ENCODE results near the gene CADPS.

The CADPS gene

DNA sequence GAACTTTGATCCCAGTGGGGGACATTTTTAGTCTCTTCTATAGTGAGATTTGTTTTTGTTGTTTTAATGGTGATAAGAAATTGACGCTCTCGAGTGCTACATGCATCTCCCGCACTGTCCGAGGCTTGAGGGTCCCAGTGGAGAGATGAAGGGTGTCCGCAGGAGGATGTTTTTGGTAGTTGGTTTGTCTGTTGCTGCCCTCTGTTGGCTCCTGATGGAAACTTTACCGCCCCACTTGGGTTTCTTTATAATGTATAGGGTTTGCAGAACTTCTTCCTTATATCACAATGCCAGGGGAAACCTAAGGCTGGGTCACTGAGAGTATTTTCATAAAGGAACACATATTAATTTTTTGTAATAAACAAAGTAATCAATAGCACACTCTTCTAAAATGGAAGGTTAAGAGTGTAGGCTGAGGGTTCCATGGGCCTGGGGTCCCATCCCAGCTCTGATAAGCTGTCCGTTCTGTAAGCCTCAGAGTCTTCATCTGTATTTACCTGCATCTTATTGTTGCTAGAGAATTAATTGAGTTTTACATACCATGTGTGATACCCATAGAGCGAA is 316.6 kb downstream of the CADPS start:
- no peaks in the 10 kb centered on the region for H3K36me3 Mint-ChIP-seq (ENCODE audit: low read depth)
- no peaks in the 10 kb centered on the region for H3K4me1 Mint-ChIP-seq (ENCODE audit: low read depth)
- no peak overlapping the region for H3K27ac Mint-ChIP-seq
- H3K9me3 Mint-ChIP-seq: no peaks in the 10 kb centered on the region
- H3K27me3 Mint-ChIP-seq: peaks cover 7% of the 10 kb centered on the region
- H3K4me3 Mint-ChIP-seq: no peak overlapping the region

DNA sequence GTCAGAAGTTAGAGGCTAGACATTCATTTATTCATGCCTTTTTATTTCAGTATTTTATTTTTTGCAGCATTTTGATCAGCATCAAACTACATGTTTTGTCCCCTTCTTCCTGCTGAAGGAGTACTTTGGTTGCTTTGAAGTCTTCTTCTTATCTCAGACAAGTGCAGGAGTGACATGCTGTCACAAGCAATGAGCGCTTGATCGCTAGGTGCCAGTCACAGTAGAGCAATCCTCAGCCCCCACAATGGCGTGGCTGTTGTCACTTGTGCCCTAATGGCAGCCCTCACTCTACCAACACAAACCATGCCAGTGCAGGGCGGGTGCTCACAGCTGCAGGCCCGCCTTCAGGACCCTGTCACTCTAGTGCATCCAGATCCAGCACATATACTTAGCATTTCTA is 317.2 kb downstream of the CADPS start:
- H3K4me3 Mint-ChIP-seq: no peak overlapping the region
- H3K27me3 Mint-ChIP-seq: peaks cover 7% of the 10 kb centered on the region
- no peaks in the 10 kb centered on the region for H3K4me1 Mint-ChIP-seq (ENCODE audit: low read depth)
- H3K9me3 Mint-ChIP-seq: no peaks in the 10 kb centered on the region
- H3K36me3 Mint-ChIP-seq (ENCODE audit: low read depth): no peaks in the 10 kb centered on the region
- H3K27ac Mint-ChIP-seq: no peak overlapping the region

DNA sequence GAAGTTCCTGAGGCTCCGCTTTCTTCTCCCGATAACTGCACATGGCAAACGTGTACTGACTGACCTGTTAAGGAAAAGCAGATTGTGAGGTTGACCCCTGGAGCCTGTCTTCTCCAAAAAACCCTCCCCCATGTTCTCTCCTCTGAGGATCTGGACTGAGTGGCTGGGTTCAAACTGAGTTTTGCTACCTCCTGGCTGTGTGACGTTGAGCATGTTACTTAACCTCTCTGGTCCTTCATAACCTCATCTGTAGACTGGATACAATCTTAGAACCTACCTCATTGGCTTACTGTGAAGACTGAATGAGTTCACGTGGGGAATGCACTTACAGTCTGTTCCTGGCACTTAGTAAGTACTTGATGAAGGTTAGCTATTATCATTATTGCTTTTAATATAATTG is 317.8 kb downstream of the CADPS start:
- H3K4me1 Mint-ChIP-seq (ENCODE audit: low read depth): no peaks in the 10 kb centered on the region
- no peak overlapping the region for H3K4me3 Mint-ChIP-seq
- no peaks in the 10 kb centered on the region for H3K9me3 Mint-ChIP-seq
- H3K27ac Mint-ChIP-seq: no peak overlapping the region
- H3K27me3 Mint-ChIP-seq: peaks cover 7% of the 10 kb centered on the region
- H3K36me3 Mint-ChIP-seq (ENCODE audit: low read depth): no peaks in the 10 kb centered on the region

DNA sequence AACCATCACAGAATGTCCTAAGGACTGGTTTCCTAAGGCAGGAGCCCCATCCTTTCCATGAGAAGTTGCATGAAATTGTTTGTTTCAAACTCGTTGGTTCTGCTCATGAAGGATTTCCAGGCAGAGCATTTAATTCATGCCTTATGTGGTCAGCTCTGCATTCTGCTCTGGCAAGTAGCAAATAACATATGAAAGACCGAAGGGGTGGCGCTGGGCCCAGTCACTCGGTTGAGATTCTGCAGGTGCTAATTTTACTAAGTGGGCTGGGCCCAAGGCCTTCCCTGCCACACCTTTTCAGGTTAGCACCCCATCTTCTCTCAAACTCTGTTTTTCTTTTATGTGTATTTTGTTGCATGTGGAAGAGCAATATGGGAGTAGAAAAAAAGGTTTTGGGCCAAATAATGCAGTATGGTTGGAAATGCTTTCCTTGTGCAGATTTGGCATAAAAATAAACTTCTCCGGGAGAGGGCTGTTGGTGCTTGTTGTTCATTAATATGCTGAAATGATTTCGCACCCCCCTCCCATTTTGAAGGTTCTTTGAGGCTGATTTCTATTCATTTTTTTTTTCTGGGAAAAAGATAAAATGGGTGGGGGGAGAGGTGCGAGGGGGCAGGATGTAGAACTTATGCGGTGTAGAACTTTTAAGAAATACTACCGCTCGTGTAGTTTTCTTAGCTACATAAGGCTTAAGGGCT is 318.9 kb downstream of the CADPS start:
- H3K27me3 Mint-ChIP-seq: peaks cover 3% of the 10 kb centered on the region
- H3K4me1 Mint-ChIP-seq (ENCODE audit: low read depth): no peaks in the 10 kb centered on the region
- H3K4me3 Mint-ChIP-seq: no peak overlapping the region
- H3K27ac Mint-ChIP-seq: no peak overlapping the region
- no peaks in the 10 kb centered on the region for H3K36me3 Mint-ChIP-seq (ENCODE audit: low read depth)
- no peaks in the 10 kb centered on the region for H3K9me3 Mint-ChIP-seq

DNA sequence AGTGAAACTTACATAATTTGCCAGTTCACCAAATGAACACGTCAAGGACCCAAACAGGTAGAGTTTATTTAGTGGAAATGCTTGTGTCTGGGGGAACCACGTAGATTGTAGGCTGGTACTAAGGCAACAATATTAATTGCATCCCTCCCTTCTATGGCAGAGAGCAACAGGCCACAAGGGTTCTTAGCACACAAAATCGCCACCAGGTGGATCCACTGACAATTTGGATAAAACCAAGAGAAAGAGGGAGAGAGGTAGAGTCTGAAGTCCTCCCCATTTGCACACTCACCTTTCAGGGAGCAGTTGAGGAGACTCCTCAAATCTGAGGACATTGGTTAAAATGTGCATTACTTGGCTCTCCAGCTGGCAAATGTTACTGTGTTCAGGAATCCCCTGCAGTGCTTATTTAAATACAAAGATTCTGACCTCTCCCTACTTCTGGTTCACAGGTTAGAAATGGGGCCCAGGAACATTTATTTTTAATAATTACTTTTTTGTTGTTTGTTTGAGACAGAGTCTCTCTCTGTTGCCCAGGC is 320.9 kb downstream of the CADPS start:
- Mint-ChIP-seq H3K4me3 (no peak overlapping the region), H3K27ac (no peak overlapping the region), H3K27me3 (peaks cover 6% of the 10 kb centered on the region), H3K9me3 (no peaks in the 10 kb centered on the region), H3K36me3 (ENCODE audit: low read depth) (no peaks in the 10 kb centered on the region), H3K4me1 (ENCODE audit: low read depth) (no peaks in the 10 kb centered on the region)

DNA sequence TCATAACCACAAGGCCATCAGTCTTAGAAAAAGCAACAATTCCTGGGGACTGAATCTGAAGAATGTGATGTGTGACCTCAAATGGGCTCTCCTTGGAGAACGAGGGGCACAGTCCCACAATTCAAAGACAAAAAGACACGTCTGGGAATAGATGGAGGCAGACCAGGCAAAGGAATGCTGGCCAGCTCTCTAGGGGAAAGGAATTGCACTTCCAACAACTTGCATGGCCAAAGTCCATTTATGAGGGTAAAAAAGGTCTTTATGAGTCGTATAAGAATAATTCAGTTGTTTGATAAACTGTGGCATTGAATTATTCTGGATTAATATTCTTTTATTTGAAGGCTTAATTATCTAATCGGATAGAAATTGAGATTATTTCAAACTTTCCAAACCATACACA is 321.4 kb downstream of the CADPS start:
- H3K27me3 Mint-ChIP-seq: peaks cover 9% of the 10 kb centered on the region
- no peaks in the 10 kb centered on the region for H3K9me3 Mint-ChIP-seq
- no peaks in the 10 kb centered on the region for H3K36me3 Mint-ChIP-seq (ENCODE audit: low read depth)
- H3K27ac Mint-ChIP-seq: no peak overlapping the region
- no peak overlapping the region for H3K4me3 Mint-ChIP-seq
- H3K4me1 Mint-ChIP-seq (ENCODE audit: low read depth): no peaks in the 10 kb centered on the region

DNA sequence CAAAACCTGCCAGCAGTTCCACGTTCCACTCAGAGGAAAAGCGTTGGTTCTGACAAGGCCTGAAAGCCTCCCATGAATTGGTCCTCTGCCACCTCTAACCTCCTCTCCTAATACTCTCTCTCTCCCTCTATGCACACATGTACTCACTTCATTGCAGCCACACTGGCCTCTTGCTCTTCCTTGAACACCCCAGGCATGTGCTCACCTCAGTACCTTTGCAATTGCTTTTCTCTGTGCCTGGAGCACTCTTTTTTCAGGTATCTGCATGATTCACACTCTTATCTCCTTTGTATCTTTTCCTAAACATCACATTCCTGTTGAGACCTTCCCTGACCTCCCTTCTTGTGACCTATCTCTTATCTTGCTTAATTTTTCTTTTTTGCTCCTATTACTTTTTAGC is 323.7 kb downstream of the CADPS start:
- Mint-ChIP-seq H3K27ac (no peak overlapping the region), H3K27me3 (peaks cover 9% of the 10 kb centered on the region), H3K9me3 (no peaks in the 10 kb centered on the region), H3K4me1 (ENCODE audit: low read depth) (no peaks in the 10 kb centered on the region), H3K4me3 (no peak overlapping the region), H3K36me3 (ENCODE audit: low read depth) (no peaks in the 10 kb centered on the region)

DNA sequence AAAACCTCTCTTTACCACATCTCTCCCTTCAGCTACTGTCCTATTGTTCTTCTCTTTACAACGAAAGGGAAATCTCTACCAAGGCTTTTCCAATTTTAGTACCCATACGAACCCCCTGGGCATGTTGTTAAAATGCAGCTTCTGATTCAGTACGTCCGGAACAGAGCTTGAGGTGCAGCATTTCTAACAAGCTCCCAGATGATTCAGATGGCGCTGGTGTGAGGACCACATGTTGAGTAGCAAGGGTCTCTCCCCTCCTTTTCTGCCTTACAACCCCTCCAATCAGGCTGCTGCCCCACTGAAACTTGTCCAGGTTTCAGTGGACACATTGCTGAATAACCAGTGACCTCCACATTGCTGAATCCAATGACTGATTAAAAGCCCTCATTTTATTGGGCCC is 324.8 kb downstream of the CADPS start:
- Mint-ChIP-seq H3K4me3 (no peak overlapping the region), H3K27me3 (peaks cover 9% of the 10 kb centered on the region), H3K4me1 (ENCODE audit: low read depth) (no peaks in the 10 kb centered on the region), H3K27ac (no peak overlapping the region), H3K9me3 (no peaks in the 10 kb centered on the region), H3K36me3 (ENCODE audit: low read depth) (no peaks in the 10 kb centered on the region)

DNA sequence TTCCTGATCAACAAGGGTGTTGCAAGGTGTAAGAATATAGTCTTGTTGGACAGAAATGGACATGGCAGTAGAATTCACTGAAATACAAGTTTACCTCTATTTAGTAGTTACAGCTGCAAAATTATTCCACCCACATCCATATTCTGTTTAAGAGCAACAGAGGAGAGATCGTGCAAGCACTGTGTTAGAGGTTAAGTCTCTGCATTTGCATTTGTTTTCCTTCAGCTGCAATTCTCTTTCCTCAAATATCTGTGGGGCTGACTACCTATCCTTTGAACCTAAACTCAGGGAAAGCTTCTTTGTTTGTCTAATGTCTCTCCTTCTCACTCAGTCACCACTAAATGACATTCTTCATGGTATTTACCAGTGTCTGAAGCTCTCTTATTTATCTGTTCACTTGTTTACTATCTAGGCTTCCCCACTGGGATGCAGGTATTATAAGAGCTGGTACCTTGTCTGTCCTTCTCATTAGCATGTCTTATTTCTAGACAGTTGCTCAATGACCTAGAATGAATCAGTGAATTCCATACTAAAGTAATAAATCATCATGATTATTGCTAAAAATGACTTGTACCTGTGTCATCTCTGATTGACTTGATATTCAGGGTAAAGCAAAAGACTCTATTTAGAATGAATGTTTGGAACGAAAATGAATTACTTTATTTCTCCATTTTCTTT is 326.5 kb downstream of the CADPS start:
- Mint-ChIP-seq H3K4me3 (no peak overlapping the region), H3K27me3 (peaks cover 9% of the 10 kb centered on the region), H3K36me3 (ENCODE audit: low read depth) (no peaks in the 10 kb centered on the region), H3K4me1 (ENCODE audit: low read depth) (no peaks in the 10 kb centered on the region), H3K9me3 (no peaks in the 10 kb centered on the region), H3K27ac (no peak overlapping the region)

DNA sequence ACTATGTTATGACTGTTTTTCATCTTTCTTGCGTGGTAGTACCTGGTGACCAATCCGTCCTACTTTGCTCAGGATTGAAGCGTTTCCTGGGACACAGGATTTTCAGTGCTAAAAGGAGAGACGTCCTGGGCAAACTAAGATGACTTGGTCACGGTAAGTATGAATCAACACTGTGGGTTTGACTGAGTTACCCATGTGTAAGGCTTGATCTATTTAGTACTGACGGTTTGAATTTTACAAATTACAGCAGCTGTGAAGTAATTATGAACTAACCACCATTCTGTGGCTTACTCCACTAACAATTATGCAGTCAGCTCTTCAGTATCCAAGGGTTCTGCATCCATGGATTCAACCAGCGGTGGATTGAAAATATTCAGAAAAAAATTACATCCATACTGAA is 328.9 kb downstream of the CADPS start:
- no peak overlapping the region for H3K27ac Mint-ChIP-seq
- no peaks in the 10 kb centered on the region for H3K4me1 Mint-ChIP-seq (ENCODE audit: low read depth)
- no peaks in the 10 kb centered on the region for H3K36me3 Mint-ChIP-seq (ENCODE audit: low read depth)
- peaks cover 11% of the 10 kb centered on the region for H3K27me3 Mint-ChIP-seq
- no peaks in the 10 kb centered on the region for H3K9me3 Mint-ChIP-seq
- H3K4me3 Mint-ChIP-seq: no peak overlapping the region

DNA sequence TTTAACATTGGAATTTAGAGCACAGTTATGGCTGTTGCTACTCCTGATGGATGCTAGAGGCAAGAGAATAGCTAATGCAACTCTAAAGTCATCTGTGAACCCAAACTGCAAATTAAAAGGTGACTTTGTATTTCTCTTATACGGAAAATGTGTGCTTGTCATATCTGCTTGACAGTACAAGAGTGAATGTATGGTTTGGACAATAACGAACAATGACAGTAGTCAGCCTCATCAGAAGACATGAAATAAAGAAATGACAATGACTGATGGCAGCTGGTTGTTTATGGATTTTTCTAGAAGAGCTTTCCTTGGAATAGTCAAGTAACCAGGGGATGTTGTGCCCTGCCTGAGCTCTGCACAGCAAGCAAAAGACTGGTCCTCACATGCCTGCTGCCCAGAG is 333.0 kb downstream of the CADPS start:
- H3K27me3 Mint-ChIP-seq: peaks cover 9% of the 10 kb centered on the region
- no peaks in the 10 kb centered on the region for H3K9me3 Mint-ChIP-seq
- H3K4me3 Mint-ChIP-seq: no peak overlapping the region
- no peak overlapping the region for H3K27ac Mint-ChIP-seq
- no peaks in the 10 kb centered on the region for H3K36me3 Mint-ChIP-seq (ENCODE audit: low read depth)
- no peaks in the 10 kb centered on the region for H3K4me1 Mint-ChIP-seq (ENCODE audit: low read depth)

DNA sequence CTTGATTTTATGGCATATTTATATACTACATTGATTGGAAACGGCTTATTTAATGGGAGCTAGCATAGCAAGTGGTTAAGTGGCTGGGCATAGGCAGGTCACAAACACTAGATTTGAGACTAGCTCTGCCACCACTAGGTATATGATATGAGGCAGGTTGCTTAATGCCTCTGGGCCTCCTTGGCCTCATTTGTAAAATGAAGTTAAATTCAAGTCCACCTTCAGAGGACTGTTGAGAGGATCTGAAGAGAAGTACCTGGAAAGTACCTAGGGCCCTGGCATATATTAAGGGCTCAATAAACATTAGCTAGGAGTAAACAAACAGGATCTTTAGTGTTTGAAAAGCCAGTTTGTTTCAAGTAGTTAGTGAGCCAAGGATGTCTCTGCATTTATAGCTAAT is 335.5 kb downstream of the CADPS start:
- Mint-ChIP-seq H3K4me3 (no peak overlapping the region), H3K9me3 (no peaks in the 10 kb centered on the region), H3K27me3 (peaks cover 13% of the 10 kb centered on the region), H3K27ac (no peak overlapping the region), H3K4me1 (ENCODE audit: low read depth) (no peaks in the 10 kb centered on the region), H3K36me3 (ENCODE audit: low read depth) (no peaks in the 10 kb centered on the region)

DNA sequence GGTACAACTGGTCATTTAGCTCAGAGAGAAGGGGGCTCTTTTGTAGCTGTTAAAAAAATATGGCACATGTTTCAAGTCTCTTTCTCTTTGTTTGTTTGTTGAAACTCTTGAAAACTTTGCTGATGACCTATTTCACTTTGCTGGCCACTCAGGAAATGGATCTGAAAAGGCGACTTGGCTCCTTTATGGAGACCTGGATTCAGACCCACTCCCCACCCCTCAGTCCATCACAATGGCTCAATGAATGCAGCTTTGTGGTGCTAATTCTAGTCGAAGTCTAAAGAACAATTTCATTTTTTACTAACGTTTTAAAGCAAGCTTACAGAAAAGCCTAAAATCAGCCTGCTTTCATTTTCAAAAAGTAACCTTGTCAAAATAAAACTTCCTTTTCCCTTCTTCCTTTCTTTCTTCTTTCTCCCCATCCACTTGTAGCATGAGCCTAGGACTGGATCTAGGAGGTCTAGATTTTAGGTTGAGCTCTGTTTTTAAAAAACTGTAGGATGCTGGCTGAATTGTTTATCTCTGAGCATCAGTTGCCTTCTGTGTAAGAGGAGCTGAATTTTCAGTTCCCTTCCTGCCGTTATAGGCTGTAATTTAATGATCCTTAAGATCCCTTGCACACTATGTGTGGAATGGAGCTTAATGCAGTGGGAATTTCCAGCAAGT is 336.4 kb downstream of the CADPS start:
- H3K27ac Mint-ChIP-seq: no peak overlapping the region
- H3K36me3 Mint-ChIP-seq (ENCODE audit: low read depth): no peaks in the 10 kb centered on the region
- no peaks in the 10 kb centered on the region for H3K4me1 Mint-ChIP-seq (ENCODE audit: low read depth)

DNA sequence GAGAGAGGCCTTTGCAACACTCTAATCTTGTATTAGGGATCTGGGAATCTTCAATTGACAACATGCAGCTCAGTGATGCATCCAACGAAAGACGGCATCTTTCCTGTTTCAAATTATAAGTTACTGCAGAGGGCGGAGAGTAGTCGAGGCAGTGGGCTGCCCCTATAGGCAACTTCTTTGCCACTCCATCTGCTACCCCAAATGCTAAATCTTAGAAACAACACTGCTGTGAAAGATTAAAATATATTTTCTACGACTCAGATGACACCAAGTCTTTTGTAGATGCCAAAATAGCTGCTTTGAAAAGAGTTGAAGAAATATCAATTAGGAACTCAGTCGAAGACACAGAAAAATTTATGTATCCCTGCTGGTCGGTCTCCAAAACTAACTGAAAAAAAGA is 340.9 kb downstream of the CADPS start:
- no peak overlapping the region for H3K4me3 Mint-ChIP-seq
- H3K9me3 Mint-ChIP-seq: no peaks in the 10 kb centered on the region
- H3K4me1 Mint-ChIP-seq (ENCODE audit: low read depth): no peaks in the 10 kb centered on the region
- H3K27me3 Mint-ChIP-seq: peaks cover 10% of the 10 kb centered on the region
- no peak overlapping the region for H3K27ac Mint-ChIP-seq
- no peaks in the 10 kb centered on the region for H3K36me3 Mint-ChIP-seq (ENCODE audit: low read depth)

More for the DNA sequence above, 336.4 kb downstream of the CADPS start:
- H3K9me3 Mint-ChIP-seq: no peaks in the 10 kb centered on the region
- H3K4me3 Mint-ChIP-seq: no peak overlapping the region
- H3K27me3 Mint-ChIP-seq: peaks cover 13% of the 10 kb centered on the region

DNA sequence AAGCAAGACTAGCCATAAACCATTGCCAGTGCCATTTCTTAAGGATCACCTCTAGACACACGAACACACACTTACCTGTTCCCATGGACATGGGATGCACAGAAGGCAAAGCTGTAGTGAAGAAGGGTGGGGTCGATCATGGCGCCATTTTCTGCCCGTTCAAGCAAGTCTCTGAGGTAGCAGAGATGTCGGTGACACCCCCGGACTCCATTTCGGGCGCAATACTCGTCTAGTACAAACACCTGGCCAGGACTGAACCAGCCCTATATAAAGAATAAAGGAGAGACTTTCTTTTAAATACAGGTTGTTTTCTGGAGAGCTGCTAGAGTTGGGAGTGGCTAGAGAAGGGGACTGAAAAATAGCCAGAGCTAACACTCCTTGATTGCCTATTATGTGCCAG is 342.4 kb downstream of the CADPS start:
- Mint-ChIP-seq H3K4me1 (ENCODE audit: low read depth) (no peaks in the 10 kb centered on the region), H3K36me3 (ENCODE audit: low read depth) (no peaks in the 10 kb centered on the region), H3K27me3 (peaks cover 4% of the 10 kb centered on the region), H3K9me3 (no peaks in the 10 kb centered on the region), H3K27ac (no peak overlapping the region), H3K4me3 (no peak overlapping the region)

Measured in stimulated activated naive CD8-positive, alpha-beta T cell treated with anti-CD3 and anti-CD28 coated beads, Interleukin-15, Interleukin-2, amounts not matched to agents 100 ng/mL and 50 ng/mL, for 24 hours (primary cell).